ENCODE measurements around the gene NUDT2. TPM values are rescaled to one million over a fixed set of nuclear protein-coding genes. Genes with fewer than 3 reads are reported as not detected.
"Not testable (repeated sequence)": the region's sequence is repeated elsewhere in the genome, so short reads cannot be mapped to it uniquely, and the experiment has no call there.

The NUDT2 gene
- total and polyA plus RNA-seq, 10 of the 15 experiments (the other 5 are each of a cell fraction or from before 2014, with no cell fraction given) = 24.5 to 55.1 (median 33.6) TPM

DNA sequence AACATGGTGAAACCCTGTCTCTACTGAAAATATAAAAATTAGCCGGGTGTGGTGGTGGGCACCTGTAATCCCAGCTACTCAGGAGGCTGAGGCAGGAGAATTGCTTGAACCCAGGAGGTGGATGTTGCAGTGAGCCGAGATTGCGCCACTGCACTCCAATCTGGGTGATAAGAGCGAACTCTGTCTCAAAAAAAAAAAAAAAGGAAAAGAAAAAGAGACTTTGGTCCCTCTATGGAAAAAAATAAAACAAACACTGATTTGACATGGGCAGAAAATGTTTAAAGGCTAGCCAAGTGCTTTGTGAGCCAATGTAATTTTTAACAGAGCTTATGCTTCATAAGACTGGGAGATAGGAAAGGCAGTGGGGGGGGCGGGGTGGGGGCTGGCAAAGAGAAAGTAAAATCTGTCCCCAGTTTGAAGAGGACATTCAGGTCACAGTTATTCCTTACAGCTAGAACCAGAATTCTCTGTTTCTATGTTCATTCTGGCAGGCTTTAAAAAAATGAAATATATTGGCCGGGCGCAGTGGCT, 22.8 kb downstream of the NUDT2 start:
- FAIRE-seq = not testable (repeated sequence)

DNA sequence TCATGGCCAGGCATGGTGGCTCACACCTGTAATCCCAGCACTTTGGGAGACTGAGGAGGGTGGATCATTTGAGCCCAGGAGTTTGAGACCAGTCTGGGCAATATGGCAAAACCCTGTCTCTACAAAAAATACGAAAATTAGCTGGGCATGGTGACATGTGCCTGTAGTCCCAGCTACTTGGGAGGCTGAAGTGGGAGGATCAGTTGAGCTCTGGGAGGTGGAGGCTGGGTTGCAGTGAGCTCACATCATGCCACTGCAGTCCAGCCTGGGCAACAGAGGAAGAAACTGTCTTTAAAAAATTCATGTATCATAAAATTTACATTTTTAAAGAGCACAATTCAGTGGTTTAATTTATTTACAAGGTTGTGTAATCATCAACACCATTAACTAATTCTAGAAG, 23.6 kb downstream of the NUDT2 start:
- not testable (repeated sequence) for FAIRE-seq

More for the DNA sequence above, 22.8 kb downstream of the NUDT2 start:
- H3K4me3 ChIP-seq; ATAC-seq; H3K79me2 ChIP-seq (ENCODE audit: control insufficient read depth, insufficient read depth, low read length); RAD21 ChIA-PET (ENCODE audit: unreplicated experiment); H2AFZ ChIP-seq (ENCODE audit: control insufficient read depth, low read depth, low read length); H4K20me1 ChIP-seq (ENCODE audit: control insufficient read depth, insufficient read depth); in situ Hi-C loops (cut with MboI); H3K36me3 ChIP-seq (ENCODE audit: control insufficient read depth in 2 of 2, insufficient read depth in 2 of 2, low read length in 1 of 2); CTCF ChIA-PET; H3K9me3 ChIP-seq (replicated peaks; ENCODE audit: control insufficient read depth, insufficient read depth, low read length); H3K27me3 ChIP-seq (replicated peaks in 1 of 2; ENCODE audit: control insufficient read depth in 2 of 2, insufficient read depth in 2 of 2, low read length in 1 of 2); POLR2A ChIA-PET; H3K9ac ChIP-seq (ENCODE audit: control insufficient read depth, insufficient read depth, low read length); H3K4me1 ChIP-seq (ENCODE audit: control insufficient read depth, insufficient read depth, low read length); H3K4me2 ChIP-seq (ENCODE audit: control insufficient read depth, insufficient read depth); BruUV-seq (replicated peaks); DNase-seq (ENCODE audit: low read depth, low spot score); H3K27ac ChIP-seq (ENCODE audit: control insufficient read depth, insufficient read depth): not testable (repeated sequence)
- SMC1A ChIA-PET (ENCODE audit: uncharacterized antibody, unreplicated experiment) = interaction anchor here (0.6 kb wide), 1 partner anchor 181 kb away, joined by 3 read pairs; no protein-coding TSS in a partner anchor
- intact Hi-C loops (cut with micrococcal nuclease; ENCODE audit: unreplicated experiment) = loop anchor here (10.0 kb wide), 1 partner anchor 63 kb away; no protein-coding TSS in a partner anchor
- 74% methylated on average over 7 of the region's 7 CpGs for WGBS (ENCODE audit: insufficient coverage, insufficient replicate concordance, low lambda C conversion rate, missing lambda C conversion rate)

More for the DNA sequence above, 23.6 kb downstream of the NUDT2 start:
- H3K4me2 ChIP-seq (ENCODE audit: control insufficient read depth, insufficient read depth); H3K27ac ChIP-seq (ENCODE audit: control insufficient read depth, insufficient read depth); DNase-seq (ENCODE audit: low read depth, low spot score); H3K4me3 ChIP-seq; H4K20me1 ChIP-seq (ENCODE audit: control insufficient read depth, insufficient read depth); H3K9ac ChIP-seq (ENCODE audit: control insufficient read depth, insufficient read depth, low read length); RAD21 ChIA-PET (ENCODE audit: unreplicated experiment); H3K27me3 ChIP-seq (replicated peaks in 1 of 2; ENCODE audit: control insufficient read depth in 2 of 2, insufficient read depth in 2 of 2, low read length in 1 of 2); H3K79me2 ChIP-seq (ENCODE audit: control insufficient read depth, insufficient read depth, low read length); BruUV-seq (replicated peaks); H3K36me3 ChIP-seq (ENCODE audit: control insufficient read depth in 2 of 2, insufficient read depth in 2 of 2, low read length in 1 of 2); H3K9me3 ChIP-seq (replicated peaks; ENCODE audit: control insufficient read depth, insufficient read depth, low read length); H3K4me1 ChIP-seq (ENCODE audit: control insufficient read depth, insufficient read depth, low read length); ATAC-seq; H2AFZ ChIP-seq (ENCODE audit: control insufficient read depth, low read depth, low read length); in situ Hi-C loops (cut with MboI): not testable (repeated sequence)
- CTCF ChIA-PET = interaction anchor here (0.8 kb wide), 1 partner anchor 22 kb away, joined by 3 read pairs; no protein-coding TSS in a partner anchor
- 0% methylated on average over 1 of the region's 1 CpG for WGBS (ENCODE audit: insufficient coverage, insufficient replicate concordance, low lambda C conversion rate, missing lambda C conversion rate)
- SMC1A ChIA-PET (ENCODE audit: uncharacterized antibody, unreplicated experiment) = interaction anchor here (1.0 kb wide), 1 partner anchor 19 kb away, joined by 3 read pairs; no protein-coding TSS in a partner anchor
- POLR2A ChIA-PET = interaction anchor here (0.6 kb wide), 1 partner anchor 878 kb away, joined by 4 read pairs; no protein-coding TSS in a partner anchor
- intact Hi-C loops (cut with micrococcal nuclease; ENCODE audit: unreplicated experiment) = loop anchor here (10.0 kb wide), 1 partner anchor 62 kb away; no protein-coding TSS in a partner anchor
